Measurements from ENCODE around the gene TOB2.
"Not testable (repeated sequence)": the region's sequence is repeated elsewhere in the genome, so short reads cannot be mapped to it uniquely, and the experiment has no call there.

The TOB2 gene

DNA sequence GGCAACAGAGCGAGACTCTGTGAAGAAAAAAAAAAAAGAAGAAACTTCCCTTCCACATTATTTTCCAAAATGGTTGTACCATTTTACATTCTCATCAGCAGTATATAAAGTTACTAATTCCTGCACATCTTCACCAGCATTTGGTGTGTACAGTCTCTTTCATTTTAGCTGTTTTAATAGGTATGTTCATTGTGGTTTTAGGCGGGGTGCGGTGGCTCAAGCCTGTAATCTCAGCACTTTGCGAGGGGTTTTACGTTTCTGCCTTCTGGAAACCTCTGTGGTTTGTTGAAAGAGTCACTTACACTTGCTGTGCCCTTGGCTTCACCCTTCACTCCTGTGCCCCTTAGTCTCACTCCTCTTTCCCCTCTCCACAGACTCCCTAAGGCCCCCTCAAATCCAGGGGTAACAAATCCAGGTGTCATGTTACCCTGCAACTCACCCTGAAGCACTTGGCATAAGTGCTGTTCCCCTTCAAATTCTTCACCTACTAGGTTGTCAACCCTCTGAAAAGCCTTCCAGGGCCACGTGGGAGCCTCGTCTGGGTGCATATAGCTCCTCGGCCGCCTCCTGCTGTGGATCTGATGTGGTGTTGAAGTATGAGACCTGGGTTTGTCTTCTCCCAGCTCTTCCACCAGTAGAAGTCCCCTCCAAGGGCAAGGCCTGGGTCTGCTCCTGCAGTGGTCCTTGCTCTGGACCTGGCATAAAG, 20.8 kb downstream of the TOB2 start:
- DNase-seq: peak; percentile 50

DNA sequence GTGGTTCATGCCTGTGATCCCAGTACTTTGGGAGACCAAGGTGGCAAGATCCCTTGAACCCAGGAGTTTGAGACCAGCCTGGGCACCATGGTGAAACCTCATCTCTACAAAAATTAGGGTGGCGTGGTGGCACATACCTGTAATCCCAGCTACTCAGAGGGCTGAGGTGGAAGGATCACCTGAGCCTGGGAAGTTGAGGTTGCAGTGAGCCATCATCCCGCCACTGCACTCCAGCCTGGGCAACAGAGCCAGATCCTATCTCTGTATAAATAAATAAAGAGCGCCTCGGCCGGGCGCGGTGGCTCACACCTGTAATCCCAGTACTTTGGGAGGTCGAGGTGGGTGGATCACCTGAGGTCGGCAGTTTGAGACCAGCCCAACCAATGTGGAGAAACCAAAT, 27.9 kb downstream of the TOB2 start:
- DNase-seq: no peak

DNA sequence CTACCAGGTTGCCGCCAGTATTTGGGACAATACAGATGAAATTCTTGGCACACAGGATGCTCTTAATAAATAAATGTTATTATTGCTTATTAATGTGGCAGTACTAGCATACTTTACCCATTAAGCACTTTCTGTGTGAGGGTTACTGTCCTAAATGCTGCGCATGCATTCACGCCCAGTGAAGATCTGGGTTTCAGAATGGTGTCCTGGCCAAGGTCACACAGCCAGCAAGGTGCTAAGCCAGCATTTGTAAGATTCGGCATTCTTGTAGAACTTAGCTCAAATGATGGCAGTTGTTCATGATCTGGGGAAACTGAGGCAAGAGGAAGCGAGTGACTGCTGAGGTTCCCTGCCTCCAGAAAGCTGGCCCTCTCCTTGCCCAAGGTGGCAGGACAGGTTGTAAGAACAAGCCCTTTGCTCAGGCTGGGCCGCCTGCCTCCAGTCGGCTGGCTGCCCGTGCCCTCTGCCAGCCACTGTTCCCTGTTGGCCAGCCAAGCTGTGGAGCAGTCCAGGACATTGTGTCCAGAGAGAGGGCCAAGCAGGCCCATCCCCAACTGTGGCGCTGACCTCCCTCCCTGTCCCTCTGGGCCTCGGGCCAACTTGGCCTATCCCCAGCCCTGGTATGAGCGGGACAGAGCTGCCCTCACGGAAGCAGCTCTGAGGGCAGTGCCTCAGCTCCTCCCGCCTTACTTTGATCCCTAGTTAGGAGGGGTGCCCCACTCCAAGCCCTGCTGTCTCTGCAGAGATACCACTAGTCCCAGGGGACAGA, 28.8 kb downstream of the TOB2 start:
- DNase-seq: no peak

DNA sequence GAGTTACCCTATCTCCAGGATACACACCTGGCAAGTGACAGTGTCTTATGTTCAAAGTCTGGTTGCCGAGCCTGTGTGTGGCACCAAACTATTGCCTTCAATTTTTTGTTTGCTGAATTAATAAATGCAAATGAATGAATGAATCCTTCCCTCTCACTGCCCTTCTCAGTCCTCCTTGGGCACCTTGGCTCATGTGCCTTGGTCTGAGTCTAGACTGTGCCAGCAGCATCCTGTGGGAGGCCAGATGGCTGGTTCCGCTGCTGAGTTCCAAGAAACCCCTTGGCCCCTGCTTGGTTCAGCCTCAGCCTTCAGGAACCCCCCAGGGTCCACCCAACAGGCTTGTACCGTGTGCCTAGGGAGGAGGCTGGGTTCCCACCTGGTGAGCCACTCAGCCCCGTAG, 31.0 kb downstream of the TOB2 start:
- DNase-seq: no peak

DNA sequence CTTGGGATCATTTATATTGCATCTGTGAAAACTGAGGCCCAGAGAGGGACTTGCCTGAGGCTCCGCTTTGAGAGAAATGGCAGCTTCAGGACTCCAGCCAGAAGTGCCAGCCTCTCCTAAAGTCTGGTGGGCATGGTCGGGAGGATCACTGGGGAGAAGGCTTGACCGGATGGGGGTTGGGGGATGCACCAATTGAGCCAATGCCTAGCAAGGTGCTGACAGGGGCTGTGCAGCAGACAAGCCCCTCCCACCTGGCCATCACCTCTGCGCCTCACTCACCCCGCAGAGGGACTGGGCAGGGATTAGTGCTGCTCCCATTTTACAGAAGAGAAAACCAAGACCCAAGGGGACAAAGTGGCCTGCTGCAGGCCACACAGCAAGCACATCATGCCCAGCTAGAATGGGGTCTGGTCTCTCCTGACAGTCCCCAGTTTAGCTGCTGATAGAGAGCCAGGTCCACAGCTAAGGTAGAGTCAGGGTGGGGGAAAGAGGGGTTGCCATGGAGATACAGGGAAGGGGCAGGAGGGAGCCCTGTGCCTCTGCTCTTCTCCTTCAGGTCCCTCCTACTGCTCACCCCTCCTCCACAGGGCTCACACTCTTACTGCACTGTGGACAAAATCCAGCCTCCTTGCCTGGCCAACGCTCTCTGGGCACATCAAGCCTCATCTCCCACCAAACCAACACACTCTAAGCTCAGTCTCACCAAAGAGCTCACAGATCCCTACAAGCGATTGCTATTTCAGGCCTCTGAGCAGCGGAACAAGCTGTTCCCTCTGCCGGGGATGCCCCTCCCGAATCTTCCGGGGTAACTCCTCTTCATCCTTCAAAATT, 35.4 kb downstream of the TOB2 start:
- no peak for DNase-seq

DNA sequence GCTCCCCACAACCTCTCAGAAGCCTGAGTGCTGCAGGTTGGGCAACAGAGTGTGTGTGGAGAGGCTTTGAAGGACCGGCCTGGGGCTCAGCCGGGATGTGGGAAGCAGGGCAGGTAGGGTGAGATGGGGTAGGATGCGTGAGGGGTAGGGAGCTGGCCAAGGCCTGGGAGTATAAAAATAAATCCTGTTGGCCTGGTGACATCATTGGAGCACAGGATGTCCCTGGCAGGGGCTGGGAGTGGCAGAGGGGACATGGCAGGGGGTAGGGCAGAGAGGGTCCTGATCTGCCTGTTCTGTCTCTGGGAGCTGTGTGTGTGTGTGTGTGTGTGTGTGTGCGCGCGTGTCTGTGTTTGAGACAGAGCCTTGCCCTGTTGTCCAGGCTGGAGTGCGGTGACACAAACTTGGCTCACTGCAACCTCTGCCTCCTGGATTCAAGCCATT, 36.3 kb downstream of the TOB2 start:
- DNase-seq: no peak

DNA sequence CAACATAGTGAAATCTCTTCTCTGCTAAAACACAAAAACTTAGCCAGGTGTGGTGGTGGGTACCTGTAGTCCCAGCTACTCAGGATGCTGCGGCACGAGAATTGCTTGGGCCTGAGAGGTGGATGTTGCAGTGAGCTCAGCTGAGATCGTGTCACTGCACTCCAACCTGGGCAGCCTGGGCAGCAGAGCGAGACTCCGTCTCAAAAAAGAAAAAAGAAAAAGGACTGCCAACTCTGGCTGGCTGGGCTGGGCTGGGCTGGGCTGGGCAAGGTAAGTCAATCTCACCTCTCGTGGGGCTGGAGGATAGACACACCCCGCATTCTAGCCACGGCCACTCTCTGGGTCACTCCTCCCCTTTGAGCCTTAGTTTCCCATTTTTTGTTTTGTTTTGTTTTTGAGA, 37.9 kb downstream of the TOB2 start:
- no peak for DNase-seq

DNA sequence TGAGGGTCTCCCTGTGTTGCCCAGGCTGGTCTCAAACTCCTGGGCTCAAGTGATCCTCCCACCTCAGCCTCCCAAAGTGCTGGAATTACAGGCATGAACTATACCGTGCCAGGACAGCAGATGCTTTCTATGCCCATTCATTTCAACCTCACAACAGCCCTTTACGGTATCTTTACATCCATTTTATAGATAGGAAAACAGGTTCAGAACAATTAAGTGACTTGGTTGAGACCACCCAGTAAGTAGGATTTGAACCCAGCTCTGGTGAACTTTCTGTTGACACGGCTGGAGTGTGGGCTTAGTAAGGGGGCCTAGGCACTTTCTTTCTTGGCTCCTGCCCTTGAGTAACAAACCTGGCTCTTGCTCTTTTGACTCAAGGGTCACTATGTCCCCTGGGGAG, 39.2 kb downstream of the TOB2 start:
- no peak for DNase-seq

DNA sequence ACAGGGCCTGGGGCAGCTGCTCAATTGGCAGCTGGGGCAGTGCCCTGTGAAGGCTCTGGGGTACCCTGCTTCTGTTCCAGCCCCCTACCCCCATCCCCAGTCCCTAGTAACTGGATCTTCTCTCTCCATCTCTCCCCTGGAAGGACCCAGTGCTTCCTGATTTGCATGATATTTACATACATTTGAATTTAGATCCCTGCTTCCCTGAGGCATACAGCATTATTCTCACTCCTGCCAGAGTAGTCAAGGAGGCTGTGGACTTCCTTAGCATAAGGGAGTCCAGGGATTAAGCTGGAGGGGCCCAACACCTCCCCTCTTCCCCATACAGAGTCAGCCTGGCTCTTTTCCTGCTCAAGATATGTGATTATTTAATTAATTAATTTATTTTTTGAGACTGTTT, 40.2 kb downstream of the TOB2 start:
- no peak for DNase-seq

DNA sequence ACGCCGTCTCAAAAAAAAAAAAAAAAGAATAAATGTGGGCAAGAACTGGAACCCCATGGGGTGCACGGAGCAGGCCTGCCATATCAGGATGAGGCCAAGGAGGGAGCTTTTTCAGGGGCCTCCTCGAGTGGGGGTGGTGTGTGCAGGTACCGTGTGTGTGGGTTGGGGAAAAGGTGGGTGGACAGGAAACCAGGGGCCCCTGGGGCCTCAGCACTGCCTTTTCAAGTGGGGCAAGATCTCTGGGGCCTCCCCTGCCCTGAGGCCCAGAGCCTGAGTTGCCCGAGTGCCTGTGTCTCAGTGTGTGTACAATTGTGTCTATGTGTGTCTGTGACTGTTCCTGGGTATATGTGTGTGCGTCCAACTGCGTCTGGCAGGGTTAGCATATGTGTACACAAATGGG, 41.0 kb downstream of the TOB2 start:
- peak; percentile 64 for DNase-seq

DNA sequence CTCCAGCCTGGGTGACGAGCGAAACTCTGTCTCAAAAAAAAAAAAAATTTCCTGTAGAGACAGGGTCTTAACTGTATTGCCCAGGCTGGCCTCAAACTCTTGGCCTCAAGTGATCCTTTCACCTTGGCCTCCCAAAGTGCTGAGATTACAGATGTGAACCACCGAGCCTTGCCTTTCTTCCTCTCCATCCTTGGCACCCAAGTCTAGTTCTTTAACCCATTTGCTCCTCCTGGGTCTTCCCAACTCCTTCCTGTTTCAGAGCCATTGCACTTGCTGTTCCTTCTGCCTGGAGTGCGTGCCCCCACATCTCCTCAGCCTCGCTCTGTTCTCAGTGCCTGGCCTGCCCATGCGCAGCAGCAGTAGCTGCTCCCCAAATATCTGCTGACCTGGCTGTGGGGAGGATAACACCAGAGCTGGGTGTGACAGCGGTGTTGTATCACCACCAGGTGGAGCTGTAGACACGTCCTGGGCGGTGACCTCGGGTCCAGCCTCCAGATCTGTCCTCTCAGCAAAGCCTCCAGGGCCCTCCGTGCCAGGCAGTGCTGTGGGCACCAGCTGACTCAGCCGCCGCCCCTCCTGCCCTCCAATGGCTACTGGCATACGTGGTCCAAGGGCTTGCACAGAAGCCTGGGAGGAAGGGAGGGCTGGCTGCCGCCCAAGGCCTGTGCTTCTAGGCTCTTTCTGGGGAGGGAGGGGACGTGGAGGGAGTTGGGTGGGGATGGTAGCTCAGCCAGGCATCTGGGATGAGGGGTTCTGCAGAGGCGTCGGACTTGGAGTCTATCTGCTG, 42.9 kb downstream of the TOB2 start:
- peak; percentile 90 for DNase-seq

DNA sequence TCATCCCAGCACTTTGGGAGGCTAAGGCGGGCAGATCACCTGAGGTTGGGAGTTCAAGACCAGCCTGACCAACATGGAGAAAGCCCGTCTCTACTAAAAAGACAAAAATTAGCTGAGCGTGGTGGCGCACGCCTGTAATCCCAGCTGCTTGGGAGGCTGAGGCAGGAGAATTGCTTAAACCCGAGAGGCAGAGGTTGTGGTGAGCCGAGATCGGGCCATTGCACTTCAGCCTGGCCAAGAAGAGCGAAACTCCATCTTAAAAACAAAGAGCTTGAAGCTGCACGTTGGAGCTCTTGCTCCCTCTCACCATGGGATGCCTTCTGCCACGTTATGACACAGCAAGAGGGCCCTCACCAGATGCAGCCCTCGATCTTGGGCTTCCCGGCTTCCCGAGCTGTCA, 43.8 kb downstream of the TOB2 start:
- not testable (repeated sequence) for DNase-seq

DNA sequence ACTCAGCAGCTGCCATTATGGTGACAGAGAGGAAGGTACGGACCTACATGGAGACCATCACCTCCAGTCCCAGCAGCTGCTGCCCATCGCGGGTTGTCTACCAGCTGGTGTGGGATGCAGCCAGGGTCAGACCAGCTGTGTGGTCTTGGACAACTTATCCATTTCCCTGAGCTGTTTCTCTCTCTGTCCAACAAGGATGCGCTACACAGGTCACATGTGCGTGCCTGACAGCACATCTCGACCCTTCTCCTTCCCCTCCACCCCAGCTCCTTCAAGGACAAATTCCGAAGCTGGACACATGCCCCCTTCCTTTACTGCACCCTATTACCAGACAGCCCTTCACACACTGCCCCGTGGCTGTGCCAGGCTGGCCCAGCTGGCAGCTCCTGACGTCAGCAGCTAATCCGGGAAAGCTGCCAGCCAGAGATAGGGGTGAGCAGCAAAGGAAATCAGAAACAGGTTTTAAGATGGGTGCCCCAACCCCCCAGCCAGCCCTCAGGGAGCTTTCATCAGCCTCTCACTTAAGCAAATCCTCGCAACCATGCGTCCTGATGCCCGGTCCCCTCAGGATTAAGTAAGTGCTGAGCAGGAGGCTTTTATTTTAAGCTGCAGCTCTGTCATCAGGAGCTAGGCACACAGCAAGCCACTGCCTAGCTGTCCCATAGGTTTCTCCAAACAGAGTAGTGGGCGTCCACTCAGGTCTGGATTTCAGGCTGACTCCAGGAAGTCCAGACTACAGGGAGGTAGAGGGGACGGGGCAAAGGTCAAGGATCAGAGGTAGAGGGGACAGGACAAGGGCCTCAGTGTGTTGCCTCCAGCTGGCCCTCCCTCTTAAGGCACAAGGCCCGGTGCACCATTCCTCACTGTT, 44.6 kb downstream of the TOB2 start:
- DNase-seq: no peak

DNA sequence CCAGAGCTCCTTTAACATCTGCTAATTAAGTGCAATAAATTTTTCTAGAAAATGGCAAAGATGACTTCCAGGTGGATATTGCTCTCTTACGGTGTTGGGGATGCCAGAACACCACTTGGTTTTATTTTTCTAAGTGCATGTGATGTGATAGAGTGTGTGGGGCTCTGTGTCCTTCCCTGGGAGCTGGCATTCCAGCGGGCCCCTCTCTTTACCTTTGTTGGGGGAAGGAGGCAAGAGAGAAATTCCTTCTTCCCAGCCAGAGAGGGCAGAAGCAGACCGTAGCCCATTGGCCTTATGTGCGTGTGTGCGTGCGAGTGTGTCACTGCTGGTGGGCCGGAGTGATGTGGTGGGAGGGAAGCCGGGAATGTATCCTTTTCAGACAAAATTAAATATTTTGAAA, 47.7 kb downstream of the TOB2 start:
- no peak for DNase-seq

DNA sequence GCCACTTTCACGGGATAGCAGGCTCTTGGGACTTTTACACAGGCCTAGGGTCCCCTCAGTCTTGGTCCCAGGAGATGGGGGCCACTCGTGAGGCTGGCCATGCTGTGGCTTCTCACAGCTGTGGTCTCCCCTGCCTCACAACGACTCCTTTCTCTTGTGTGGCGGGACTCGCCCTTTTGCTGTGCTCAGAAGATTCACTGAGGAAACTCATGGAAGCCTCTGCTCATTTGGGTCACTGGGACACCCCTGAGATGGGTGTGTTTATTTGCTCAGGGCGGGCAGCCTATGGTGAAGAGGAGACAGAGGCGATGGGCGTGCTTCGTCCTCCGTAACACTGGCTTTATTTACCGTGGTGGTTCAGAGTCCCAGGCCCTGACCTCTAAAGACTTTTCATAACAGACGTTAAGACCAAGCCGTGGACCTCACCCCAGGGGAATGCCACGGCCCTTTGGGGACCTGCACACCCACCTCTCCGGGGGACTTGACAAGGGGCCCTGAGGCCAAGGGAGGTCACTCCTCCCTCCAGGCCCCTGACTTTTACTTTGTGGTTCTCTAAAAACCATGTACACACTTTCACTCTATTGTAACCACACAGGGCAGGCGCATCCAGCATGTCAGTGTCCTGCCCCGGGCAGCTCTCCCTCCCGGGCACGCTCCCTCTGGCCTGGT, 49.3 kb downstream of the TOB2 start:
- no peak for DNase-seq

DNA sequence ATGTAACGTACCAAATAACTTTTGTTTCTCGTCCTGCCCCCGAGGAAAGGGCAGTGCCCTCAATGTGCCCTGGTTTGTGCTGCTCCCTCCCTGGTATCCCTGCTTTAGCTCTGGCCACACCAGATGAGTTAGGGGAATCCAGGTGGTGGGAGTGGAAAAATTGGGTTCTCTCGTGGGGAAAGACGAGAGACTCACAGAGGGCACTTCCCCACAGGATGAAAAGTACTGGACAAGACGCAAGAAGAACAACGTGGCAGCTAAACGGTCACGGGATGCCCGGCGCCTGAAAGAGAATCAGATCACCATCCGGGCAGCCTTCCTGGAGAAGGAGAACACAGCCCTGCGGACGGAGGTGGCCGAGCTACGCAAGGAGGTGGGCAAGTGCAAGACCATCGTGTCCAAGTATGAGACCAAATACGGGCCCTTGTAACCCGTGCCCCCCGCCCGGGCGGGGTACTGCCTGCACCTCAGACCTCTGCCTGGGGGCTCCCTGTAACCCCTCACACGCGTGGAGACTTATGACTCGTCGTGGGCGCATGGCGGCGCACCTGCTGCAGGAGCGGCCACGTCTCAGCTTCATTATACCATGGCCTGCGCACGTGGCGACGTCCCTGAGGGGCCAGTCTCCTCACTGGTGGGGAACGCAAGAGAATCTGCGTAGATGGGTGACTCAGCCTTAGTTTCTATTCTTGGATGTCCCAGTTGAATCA, 50.9 kb downstream of the TOB2 start:
- no peak for DNase-seq

DNA sequence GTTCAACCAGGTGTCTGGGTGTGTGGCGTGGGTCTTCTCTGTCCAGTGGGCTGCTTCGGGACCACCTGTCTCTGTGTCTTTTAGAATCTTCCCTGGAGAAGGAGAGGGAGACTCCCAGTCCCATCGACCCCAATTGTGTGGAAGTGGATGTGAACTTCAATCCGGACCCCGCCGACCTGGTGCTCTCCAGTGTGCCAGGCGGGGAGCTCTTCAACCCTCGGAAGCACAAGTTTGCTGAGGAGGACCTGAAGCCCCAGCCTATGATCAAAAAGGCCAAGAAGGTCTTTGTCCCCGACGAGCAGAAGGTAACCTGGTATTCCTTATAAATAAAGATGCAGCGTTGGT, 52.6 kb downstream of the TOB2 start:
- no peak for DNase-seq

DNA sequence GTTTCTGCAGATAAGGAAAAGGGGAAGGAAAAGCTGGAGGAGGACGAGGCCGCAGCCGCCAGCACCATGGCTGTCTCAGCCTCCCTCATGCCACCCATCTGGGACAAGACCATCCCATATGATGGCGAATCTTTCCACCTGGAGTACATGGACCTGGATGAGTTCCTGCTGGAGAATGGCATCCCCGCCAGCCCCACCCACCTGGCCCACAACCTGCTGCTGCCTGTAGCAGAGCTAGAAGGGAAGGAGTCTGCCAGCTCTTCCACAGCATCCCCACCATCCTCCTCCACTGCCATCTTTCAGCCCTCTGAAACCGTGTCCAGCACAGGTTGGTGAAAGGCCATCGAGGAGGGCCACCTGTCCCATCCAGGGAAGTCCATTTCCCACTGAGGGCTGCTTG, 59.3 kb downstream of the TOB2 start:
- DNase-seq: no peak

DNA sequence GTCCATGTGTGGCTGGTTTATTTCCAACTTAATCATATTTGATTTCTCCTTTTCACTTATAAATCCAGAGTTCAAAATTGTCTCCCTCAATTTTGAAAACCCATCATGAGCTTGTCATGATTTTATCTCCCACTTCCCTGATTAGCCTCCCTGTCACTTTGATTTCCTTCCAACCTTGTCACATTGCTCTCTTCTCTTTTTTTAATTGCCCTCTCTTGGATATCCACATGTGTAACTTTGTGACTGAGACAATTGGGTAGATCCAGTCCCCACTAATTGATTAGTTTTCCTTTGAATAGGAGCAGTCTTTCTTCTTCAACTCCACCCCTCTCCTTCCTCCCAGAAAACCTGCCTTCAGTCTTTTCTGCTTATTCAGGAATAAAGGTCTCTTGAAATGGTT, 62.5 kb downstream of the TOB2 start:
- no peak for DNase-seq
